T-helper 2 cell treated with Interferon-gamma antibody and Interleukin-4, amounts not matched to agents 5 μg/mL and 100 μg/mL, for 36 hours (primary cell): ENCODE measurements around the gene NPIPA2.
"Not testable (repeated sequence)": the region's sequence is repeated elsewhere in the genome, so short reads cannot be mapped to it uniquely, and the experiment has no call there.

Experiments
- DNase-seq: peaks from one replicate; pipeline ENCODE4 v3.0.0; 2021; ENCODE audit warnings: low spot score
- H3K27ac Mint-ChIP-seq: one replicate; pipeline ENCODE4 v1.8.0; 2021; ENCODE audit warnings: mild to moderate bottlenecking, mixed read lengths
- H3K27me3 Mint-ChIP-seq: one replicate; pipeline ENCODE4 v1.8.0; 2021; ENCODE audit warnings: low read depth, mixed read lengths
- H3K36me3 Mint-ChIP-seq: one replicate; pipeline ENCODE4 v1.8.0; 2021; ENCODE audit warnings: low read depth, mixed read lengths
- H3K4me1 Mint-ChIP-seq: one replicate; pipeline ENCODE4 v1.8.0; 2021; ENCODE audit warnings: low read depth, mixed read lengths
- H3K4me3 Mint-ChIP-seq: one replicate; pipeline ENCODE4 v1.8.0; 2022; ENCODE audit warnings: mild to moderate bottlenecking, moderate library complexity, mixed read lengths
- H3K9me3 Mint-ChIP-seq: one replicate; pipeline ENCODE4 v1.8.0; 2021; ENCODE audit warnings: mixed read lengths

NPIPA2 gene

GRCh38 chr16:14742273-14743128 lies at the start of gene NPIPA2:
Gene NPIPA2, plus strand, starts transcription at chr16:14742533. Its CDS starts 5,533 bp downstream, at chr16:14748066.
- H3K9me3 Mint-ChIP-seq, DNase-seq, H3K27ac Mint-ChIP-seq, H3K27me3 Mint-ChIP-seq, H3K4me3 Mint-ChIP-seq, H3K4me1 Mint-ChIP-seq, H3K36me3 Mint-ChIP-seq: not testable (repeated sequence)

DNA sequence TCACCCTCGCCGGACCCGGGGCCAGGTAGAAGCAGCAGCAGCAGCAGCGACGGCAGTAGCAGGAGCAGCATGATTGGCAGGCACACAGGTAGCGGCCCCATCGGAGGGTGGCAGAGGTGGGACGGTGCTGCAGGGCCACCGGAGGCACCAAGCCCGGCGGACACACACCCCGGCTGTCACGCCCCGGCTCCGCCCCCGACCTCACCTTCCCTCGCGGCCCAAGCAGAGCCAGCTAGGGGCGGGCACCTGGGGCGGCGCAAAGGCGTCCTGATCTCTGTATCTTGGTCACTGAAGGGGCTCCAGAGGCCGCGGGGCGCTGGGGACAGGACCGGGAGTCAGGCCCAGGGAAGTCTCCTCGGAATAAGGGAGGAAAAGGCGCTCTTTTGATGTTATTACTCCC lies 48.2 kb upstream of the NPIPA2 start, which contains the start of gene PLA2G10:
TSS of gene PLA2G10 (minus strand) at position 180 of the 400 bp plus-strand sequence. CDS start at position 101, 79 bp downstream.
- H3K27ac Mint-ChIP-seq, H3K4me1 Mint-ChIP-seq, H3K4me3 Mint-ChIP-seq, H3K27me3 Mint-ChIP-seq, DNase-seq, H3K9me3 Mint-ChIP-seq, H3K36me3 Mint-ChIP-seq: not testable (repeated sequence)

DNA sequence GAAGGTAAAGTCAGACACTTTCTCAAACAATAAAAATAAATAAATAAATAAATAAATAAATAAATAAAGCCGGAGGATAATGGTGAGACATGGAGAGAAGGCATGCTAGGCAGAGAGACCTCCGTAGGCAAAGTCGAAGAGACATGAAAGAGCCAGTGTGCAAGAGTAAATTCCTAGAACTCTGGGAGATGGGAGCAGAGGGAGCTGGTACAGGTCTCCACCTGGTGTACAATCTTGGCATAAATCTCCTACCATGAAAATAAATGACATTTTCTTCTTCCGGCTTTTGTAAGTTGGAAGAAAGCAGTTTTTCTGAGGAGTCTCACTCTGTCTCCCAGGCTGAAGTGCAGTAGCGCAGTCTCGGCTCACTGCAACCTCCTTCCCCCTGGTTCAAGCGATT lies 40.5 kb upstream of the NPIPA2 start:
- DNase-seq, H3K36me3 Mint-ChIP-seq: not testable (repeated sequence)

DNA sequence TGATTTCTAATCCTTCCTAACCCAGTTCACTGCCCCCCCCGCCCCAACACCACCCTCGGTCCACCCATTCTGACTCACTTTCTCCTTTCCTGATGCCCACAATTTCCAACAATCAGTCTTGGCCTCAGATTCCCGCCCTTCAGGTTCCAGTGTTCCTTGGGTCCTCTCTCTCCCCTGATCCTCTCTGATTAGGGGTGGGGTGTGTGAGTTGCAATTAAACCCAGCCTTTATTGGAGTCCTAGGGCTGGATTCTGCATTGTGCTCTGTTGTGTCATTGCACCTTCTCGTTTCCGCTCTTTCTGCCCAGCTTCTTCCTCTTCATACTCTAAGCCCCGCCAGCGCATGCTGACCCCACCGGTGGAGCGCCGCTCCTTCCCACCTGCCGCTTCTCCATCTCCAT lies 39.7 kb upstream of the NPIPA2 start:
- not testable (repeated sequence) for DNase-seq, H3K36me3 Mint-ChIP-seq, H3K27ac Mint-ChIP-seq, H3K27me3 Mint-ChIP-seq, H3K4me3 Mint-ChIP-seq, H3K9me3 Mint-ChIP-seq, H3K4me1 Mint-ChIP-seq

More for the DNA sequence above, 40.5 kb upstream of the NPIPA2 start:
- H3K27ac Mint-ChIP-seq, H3K27me3 Mint-ChIP-seq, H3K4me3 Mint-ChIP-seq, H3K4me1 Mint-ChIP-seq, H3K9me3 Mint-ChIP-seq: not testable (repeated sequence)

DNA sequence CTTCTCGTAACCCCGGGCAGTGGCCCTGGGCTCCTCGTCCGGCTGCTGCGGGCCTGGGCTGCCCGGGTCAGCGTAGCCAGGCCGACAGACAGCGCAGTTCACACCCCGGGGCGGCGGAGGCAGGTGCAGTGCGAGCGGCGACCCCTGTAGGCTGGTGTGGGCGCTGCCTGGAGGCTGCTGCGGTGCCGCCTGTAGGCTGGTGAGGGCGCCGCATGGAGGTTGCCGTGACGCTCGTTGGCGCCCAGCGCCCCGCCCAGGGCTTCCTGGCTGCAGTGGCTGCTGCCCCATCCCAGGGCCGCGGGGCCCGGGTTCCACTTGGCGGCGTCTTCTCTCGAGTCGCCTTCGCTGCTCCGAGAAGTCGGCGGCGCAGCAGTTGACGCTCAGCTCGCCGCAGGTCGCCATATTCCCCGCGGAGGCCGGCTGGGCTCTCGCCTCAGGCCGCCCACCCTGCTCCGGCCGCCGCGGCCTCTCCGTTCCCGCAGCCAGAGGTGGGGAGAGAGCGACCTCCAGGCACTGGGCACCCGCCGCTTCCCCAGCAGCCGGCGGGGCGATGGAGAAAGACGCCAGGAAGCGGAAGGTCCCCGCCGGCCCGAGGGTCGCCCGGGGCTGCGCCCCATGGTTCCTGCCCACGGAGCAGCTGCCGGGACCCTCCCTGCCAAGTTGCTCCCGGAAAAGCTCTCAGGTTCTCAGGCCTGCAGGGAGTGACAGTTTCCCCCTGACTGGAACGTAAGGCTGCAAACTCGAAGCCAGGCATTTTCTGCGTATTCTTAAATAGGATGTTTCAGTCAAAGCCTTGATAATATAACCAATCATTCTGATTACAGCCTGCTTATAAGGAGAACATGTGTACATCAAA lies 38.9 kb upstream of the NPIPA2 start, which contains the start of gene NPIPA3:
TSS of gene NPIPA3 (plus strand) at position 256 of the 856 bp plus-strand sequence. CDS start 5,533 bp downstream, outside the sequence.
- not testable (repeated sequence) for H3K36me3 Mint-ChIP-seq, H3K27me3 Mint-ChIP-seq, H3K4me1 Mint-ChIP-seq, H3K27ac Mint-ChIP-seq, H3K4me3 Mint-ChIP-seq, H3K9me3 Mint-ChIP-seq, DNase-seq

- not testable (repeated sequence) for H3K4me1 Mint-ChIP-seq, H3K27me3 Mint-ChIP-seq, H3K36me3 Mint-ChIP-seq, H3K27ac Mint-ChIP-seq, H3K4me3 Mint-ChIP-seq, DNase-seq, H3K9me3 Mint-ChIP-seq
Measured at GRCh38 chr16:14733233-14733632, 9.1 kb upstream of the NPIPA2 start.

DNA sequence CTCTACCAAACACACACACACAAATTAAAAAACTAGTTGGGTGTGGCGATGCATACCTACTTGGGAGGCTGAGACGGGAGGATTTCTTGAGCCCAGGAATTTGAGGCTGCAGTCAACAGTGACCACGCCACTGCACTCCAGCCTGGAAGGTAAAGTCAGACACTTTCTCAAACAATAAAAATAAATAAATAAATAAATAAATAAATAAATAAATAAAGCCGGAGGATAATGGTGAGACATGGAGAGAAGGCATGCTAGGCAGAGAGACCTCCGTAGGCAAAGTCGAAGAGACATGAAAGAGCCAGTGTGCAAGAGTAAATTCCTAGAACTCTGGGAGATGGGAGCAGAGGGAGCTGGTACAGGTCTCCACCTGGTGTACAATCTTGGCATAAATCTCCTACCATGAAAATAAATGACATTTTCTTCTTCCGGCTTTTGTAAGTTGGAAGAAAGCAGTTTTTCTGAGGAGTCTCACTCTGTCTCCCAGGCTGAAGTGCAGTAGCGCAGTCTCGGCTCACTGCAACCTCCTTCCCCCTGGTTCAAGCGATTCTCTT lies 1.4 kb upstream of the NPIPA2 start:
- H3K36me3 Mint-ChIP-seq, H3K4me3 Mint-ChIP-seq, H3K4me1 Mint-ChIP-seq, H3K27me3 Mint-ChIP-seq, H3K9me3 Mint-ChIP-seq, DNase-seq, H3K27ac Mint-ChIP-seq: not testable (repeated sequence)

- DNase-seq, H3K4me1 Mint-ChIP-seq, H3K36me3 Mint-ChIP-seq, H3K27ac Mint-ChIP-seq, H3K27me3 Mint-ChIP-seq, H3K4me3 Mint-ChIP-seq, H3K9me3 Mint-ChIP-seq: not testable (repeated sequence)
Measured at GRCh38 chr16:14741794-14742193, 539 bp upstream of the NPIPA2 start.

DNA sequence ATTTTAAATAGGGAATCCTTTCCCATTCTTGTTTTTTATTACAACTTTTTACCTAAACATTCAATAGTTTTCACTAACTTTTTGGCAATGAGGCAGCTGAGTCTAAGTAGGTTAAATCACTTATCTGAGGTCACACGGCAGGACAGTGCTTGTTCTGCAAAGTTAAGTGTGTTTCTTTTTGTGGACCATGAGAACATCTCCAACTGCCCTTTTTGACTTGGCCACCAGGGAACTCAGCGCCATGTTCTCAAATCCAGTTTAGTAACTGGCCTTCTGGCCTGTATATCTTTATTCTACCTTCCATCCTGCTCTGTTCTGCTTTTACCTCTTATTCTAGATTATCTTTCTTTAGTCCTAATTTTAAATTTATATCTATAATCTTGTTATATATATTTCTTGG lies 31.3 kb downstream of the NPIPA2 start:
- not testable (repeated sequence) for H3K36me3 Mint-ChIP-seq, H3K27me3 Mint-ChIP-seq

GRCh38 chr16:14775624-14776023 lies 33.3 kb downstream of the NPIPA2 start:
- H3K36me3 Mint-ChIP-seq, H3K27ac Mint-ChIP-seq, H3K27me3 Mint-ChIP-seq, H3K4me3 Mint-ChIP-seq, H3K4me1 Mint-ChIP-seq, H3K9me3 Mint-ChIP-seq, DNase-seq: not testable (repeated sequence)

More for the DNA sequence above, 31.3 kb downstream of the NPIPA2 start:
- not testable (repeated sequence) for H3K9me3 Mint-ChIP-seq, H3K4me3 Mint-ChIP-seq, H3K4me1 Mint-ChIP-seq, DNase-seq, H3K27ac Mint-ChIP-seq

DNA sequence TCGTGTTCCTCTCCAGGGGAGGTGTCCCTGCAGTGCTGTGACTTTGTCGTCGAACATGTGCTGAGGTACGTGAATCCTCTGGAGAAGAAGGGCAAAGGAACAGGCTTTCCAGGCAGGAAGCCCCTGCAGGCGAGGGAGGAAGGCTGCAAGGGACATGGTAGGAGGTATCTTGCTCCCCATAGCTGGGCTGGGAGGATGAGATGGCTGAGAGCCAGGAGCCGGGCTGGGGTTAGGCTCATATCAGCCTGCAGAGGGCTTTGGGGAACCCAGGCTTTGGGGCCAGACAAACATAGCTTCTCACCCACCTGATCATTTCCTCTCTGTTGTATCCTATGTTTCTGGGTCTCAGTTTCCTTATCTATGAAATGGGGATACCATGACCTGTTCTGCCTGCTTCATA lies 34.4 kb downstream of the NPIPA2 start:
- not testable (repeated sequence) for H3K9me3 Mint-ChIP-seq, H3K27me3 Mint-ChIP-seq, H3K4me1 Mint-ChIP-seq, DNase-seq, H3K36me3 Mint-ChIP-seq, H3K27ac Mint-ChIP-seq, H3K4me3 Mint-ChIP-seq

DNA sequence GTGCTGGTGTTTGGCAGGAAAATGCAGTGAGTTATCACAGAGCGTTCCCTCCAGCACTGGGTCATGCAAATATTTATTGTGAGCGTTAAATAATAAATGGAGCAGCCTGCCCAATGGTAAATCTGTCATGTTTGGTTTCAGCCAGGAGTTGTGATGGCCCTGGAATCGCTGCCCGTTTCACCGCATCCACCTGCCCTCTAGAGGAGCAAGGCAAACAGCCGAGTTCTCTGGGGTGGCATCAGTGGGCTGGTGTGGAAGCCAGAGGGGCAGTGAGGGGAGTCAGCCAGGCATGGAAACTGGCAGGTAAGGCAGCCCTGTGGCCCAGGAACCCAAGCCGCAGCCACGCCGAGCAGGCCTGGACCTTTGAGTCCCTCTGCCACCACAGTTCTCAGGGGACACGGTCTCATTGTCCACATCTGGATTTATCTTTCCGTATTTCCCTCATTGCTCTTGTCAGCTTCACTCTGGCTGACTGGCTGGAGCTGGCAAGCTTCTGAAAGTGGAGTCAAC lies 37.1 kb downstream of the NPIPA2 start:
- not testable (repeated sequence) for H3K36me3 Mint-ChIP-seq, H3K4me1 Mint-ChIP-seq, H3K27ac Mint-ChIP-seq, H3K9me3 Mint-ChIP-seq, H3K27me3 Mint-ChIP-seq, H3K4me3 Mint-ChIP-seq, DNase-seq

DNA sequence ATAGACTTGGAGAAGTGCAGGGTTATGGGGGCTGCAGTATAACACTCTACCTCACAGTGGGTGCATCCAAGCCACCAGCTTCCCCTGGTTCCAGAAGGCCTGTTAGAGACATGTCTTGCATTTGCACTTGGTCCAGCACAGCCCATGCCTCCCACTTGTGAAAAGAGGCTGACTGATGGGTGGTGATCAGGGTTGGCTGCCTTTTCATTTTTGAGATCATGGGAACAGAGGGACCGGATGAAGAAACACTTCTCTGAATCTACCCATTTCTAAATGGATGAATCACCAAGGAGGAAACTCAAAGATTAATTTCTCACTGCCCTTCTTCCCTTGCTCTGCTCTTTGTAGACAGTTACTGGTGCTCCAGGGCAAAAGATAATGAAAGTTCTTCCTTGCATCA lies 43.8 kb downstream of the NPIPA2 start:
- H3K4me1 Mint-ChIP-seq, H3K27me3 Mint-ChIP-seq, DNase-seq, H3K9me3 Mint-ChIP-seq, H3K36me3 Mint-ChIP-seq, H3K4me3 Mint-ChIP-seq, H3K27ac Mint-ChIP-seq: not testable (repeated sequence)

GRCh38 chr16:14789577-14789976 lies 47.2 kb downstream of the NPIPA2 start:
- H3K27me3 Mint-ChIP-seq, H3K27ac Mint-ChIP-seq, H3K9me3 Mint-ChIP-seq, H3K4me3 Mint-ChIP-seq, H3K36me3 Mint-ChIP-seq, H3K4me1 Mint-ChIP-seq, DNase-seq: not testable (repeated sequence)
